Measurements from ENCODE around the gene CYTH1.

CYTH1 gene

DNA sequence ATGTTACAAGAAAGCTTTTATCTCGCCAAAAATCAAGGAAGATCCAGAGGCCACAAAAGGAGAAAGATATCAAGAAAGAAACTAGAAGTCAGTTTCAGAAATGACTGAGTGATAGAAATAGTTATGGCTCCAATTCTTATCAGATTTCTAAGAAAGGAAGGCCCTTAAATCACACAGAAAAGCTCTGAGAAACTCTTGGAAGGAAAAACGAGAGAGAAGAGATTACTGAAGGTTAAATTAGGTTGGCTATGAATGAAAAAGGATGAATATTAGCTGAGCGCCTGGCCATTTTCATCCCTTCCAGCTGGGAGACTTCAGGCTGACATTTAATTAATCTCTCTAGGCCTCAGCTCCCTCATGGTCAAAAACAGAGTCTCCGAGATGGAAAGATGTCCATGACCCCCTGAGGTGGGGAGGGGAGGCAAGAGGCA is 72.3 kb downstream of the CYTH1 start (continued):
- TF ChIP-seq ZSCAN18 (tag by site-specific recombination; IDR thresholded peaks at IDR 0.05), result no peak
- TF ChIP-seq ZNF843 (tag by site-specific recombination; IDR thresholded peaks at IDR 0.05), result no peak
- TF ChIP-seq BCL11A (tag by site-specific recombination; IDR thresholded peaks at IDR 0.05; ENCODE audit: low read depth), result no peak
- no peak for TF ChIP-seq ZNF114 (tag by site-specific recombination; IDR thresholded peaks at IDR 0.05)
- no peak for TF ChIP-seq ZNF48 (tag by site-specific recombination; IDR thresholded peaks at IDR 0.05)

GRCh38 chr17:78709119-78709681 is 72.9 kb downstream of the CYTH1 start:
- CTCF ChIA-PET, result interaction anchor here (0.6 to 8.2 kb wide), 49 partner anchors 9 to 1084 kb away, joined by 3 to 157 read pairs (median 6); no protein-coding TSS in a partner anchor
- POLR2A ChIA-PET, result interaction anchor here (1.0 to 2.1 kb wide), 2 partner anchors 8 to 27 kb away, joined by 3 to 9 read pairs; no protein-coding TSS in a partner anchor
- no peaks in the 10 kb centered on the region for H3K9me3 ChIP-seq (ENCODE audit: control insufficient read depth, insufficient read depth, low read depth, low read length)
- peaks cover 16% of the 10 kb centered on the region for H3K4me1 ChIP-seq (ENCODE audit: control insufficient read depth, insufficient read depth, low read length)
- H3K27ac ChIP-seq (ENCODE audit: extremely low read depth, low read depth, low read length), result no peak overlapping the region
- peaks cover 0 to 22% of the 10 kb centered on the region in 2 experiments; a peak in 2 of 3 replicates for H3K36me3 ChIP-seq (ENCODE audit: control insufficient read depth in 2 of 2, insufficient read depth in 1 of 2, low read length in 2 of 2)
- no peak overlapping the region for H3K4me3 ChIP-seq (ENCODE audit: low read depth, low read length)
- TF ChIP-seq ZNF175 (tag by site-specific recombination; IDR thresholded peaks at IDR 0.05) (no peak), SP3 (tag by site-specific recombination; IDR thresholded peaks at IDR 0.05) (no peak), ZNF416 (tag by site-specific recombination; IDR thresholded peaks at IDR 0.05) (no peak), ZFP69B (tag by site-specific recombination; IDR thresholded peaks at IDR 0.05) (no peak), PRDM1 (tag by site-specific recombination; IDR thresholded peaks at IDR 0.05) (no peak), REPIN1 (tag by site-specific recombination; IDR thresholded peaks at IDR 0.05; ENCODE audit: low read depth) (no peak), ZNF24 (tag by site-specific recombination; IDR thresholded peaks at IDR 0.05) (no peak), ZNF658 (tag by site-specific recombination; IDR thresholded peaks at IDR 0.05) (no peak), ZNF169 (tag by site-specific recombination; IDR thresholded peaks at IDR 0.05) (no peak), ZNF677 (tag by site-specific recombination; IDR thresholded peaks at IDR 0.05) (no peak), ZNF280C (tag by site-specific recombination; IDR thresholded peaks at IDR 0.05) (no peak), ZNF423 (tag by site-specific recombination; IDR thresholded peaks at IDR 0.05) (no peak)
- TF ChIP-seq, protein P1, sequence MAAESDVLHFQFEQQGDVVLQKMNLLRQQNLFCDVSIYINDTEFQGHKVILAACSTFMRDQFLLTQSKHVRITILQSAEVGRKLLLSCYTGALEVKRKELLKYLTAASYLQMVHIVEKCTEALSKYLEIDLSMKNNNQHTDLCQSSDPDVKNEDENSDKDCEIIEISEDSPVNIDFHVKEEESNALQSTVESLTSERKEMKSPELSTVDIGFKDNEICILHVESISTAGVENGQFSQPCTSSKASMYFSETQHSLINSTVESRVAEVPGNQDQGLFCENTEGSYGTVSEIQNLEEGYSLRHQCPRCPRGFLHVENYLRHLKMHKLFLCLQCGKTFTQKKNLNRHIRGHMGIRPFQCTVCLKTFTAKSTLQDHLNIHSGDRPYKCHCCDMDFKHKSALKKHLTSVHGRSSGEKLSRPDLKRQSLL (tag by site-specific recombination; IDR thresholded peaks at IDR 0.05), result no peak
- TF ChIP-seq, protein P2, sequence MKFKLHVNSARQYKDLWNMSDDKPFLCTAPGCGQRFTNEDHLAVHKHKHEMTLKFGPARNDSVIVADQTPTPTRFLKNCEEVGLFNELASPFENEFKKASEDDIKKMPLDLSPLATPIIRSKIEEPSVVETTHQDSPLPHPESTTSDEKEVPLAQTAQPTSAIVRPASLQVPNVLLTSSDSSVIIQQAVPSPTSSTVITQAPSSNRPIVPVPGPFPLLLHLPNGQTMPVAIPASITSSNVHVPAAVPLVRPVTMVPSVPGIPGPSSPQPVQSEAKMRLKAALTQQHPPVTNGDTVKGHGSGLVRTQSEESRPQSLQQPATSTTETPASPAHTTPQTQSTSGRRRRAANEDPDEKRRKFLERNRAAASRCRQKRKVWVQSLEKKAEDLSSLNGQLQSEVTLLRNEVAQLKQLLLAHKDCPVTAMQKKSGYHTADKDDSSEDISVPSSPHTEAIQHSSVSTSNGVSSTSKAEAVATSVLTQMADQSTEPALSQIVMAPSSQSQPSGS (tag by site-specific recombination; IDR thresholded peaks at IDR 0.05; ENCODE audit: low read depth), result no peak
- TF ChIP-seq, protein P3, sequence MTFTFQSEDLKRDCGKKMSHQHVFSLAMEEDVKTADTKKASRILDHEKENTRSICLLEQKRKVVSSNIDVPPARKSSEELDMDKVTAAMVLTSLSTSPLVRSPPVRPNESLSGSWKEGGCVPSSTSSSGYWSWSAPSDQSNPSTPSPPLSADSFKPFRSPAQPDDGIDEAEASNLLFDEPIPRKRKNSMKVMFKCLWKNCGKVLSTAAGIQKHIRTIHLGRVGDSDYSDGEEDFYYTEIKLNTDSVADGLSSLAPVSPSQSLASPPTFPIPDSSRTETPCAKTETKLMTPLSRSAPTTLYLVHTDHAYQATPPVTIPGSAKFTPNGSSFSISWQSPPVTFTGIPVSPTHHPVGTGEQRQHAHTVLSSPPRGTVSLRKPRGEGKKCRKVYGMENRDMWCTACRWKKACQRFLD (tag by site-specific recombination; IDR thresholded peaks at IDR 0.05), result no peak

Measured in HEK293 (cell line).